Astrocyte of the spinal cord (primary cell): ENCODE data around the gene EZR.
"Not testable (repeated sequence)": the region's sequence is repeated elsewhere in the genome, so short reads cannot be mapped to it uniquely, and the experiment has no call there.

Source experiments
- DNase-seq: peaks from one replicate; pipeline ENCODE4 v3.0.0; 2011; ENCODE audit warnings: low read depth, low spot score
- H3K4me3 ChIP-seq: 2 replicates; pipeline ENCODE4 v1.5.1; 2011; ENCODE audit warnings: low read depth, mild to moderate bottlenecking, low read length, moderate library complexity
- in situ Hi-C: cut with HindIII; loops from 2 replicates; pipeline ENCODE4 v1.10.0; 2017; ENCODE audit warnings: low sequenced_read_pairs
- TF ChIP-seq, protein P1 (sequence below): IDR thresholded peaks from 2 replicates; pipeline ENCODE4 v1.5.1; 2012; ENCODE audit warnings: low read depth, mild to moderate bottlenecking, low read length, inconsistent platforms

EZR gene

GRCh38 chr6:158841358-158841757, 22.2 kb upstream of the EZR start:
- in situ Hi-C loops = no loop called here
- no peak overlapping the region for H3K4me3 ChIP-seq
- TF ChIP-seq, protein P1, sequence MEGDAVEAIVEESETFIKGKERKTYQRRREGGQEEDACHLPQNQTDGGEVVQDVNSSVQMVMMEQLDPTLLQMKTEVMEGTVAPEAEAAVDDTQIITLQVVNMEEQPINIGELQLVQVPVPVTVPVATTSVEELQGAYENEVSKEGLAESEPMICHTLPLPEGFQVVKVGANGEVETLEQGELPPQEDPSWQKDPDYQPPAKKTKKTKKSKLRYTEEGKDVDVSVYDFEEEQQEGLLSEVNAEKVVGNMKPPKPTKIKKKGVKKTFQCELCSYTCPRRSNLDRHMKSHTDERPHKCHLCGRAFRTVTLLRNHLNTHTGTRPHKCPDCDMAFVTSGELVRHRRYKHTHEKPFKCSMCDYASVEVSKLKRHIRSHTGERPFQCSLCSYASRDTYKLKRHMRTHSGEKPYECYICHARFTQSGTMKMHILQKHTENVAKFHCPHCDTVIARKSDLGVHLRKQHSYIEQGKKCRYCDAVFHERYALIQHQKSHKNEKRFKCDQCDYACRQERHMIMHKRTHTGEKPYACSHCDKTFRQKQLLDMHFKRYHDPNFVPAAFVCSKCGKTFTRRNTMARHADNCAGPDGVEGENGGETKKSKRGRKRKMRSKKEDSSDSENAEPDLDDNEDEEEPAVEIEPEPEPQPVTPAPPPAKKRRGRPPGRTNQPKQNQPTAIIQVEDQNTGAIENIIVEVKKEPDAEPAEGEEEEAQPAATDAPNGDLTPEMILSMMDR = no peak
- no peak for DNase-seq

- TF ChIP-seq, protein P1 = no peak
- DNase-seq = no peak
- in situ Hi-C loops = no loop called here
Measured at GRCh38 chr6:158840465-158840864, 21.3 kb upstream of the EZR start.

GRCh38 chr6:158839796-158840195, 20.6 kb upstream of the EZR start:
- TF ChIP-seq, protein P1 = no peak
- no peak for DNase-seq
- in situ Hi-C loops = no loop called here
- H3K4me3 ChIP-seq = no peak overlapping the region

More at GRCh38 chr6:158840465-158840864, 21.3 kb upstream of the EZR start:
- H3K4me3 ChIP-seq = no peak overlapping the region

- DNase-seq, in situ Hi-C loops, H3K4me3 ChIP-seq: not testable (repeated sequence)
Measured at GRCh38 chr6:158838790-158839189, 19.6 kb upstream of the EZR start.

DNA sequence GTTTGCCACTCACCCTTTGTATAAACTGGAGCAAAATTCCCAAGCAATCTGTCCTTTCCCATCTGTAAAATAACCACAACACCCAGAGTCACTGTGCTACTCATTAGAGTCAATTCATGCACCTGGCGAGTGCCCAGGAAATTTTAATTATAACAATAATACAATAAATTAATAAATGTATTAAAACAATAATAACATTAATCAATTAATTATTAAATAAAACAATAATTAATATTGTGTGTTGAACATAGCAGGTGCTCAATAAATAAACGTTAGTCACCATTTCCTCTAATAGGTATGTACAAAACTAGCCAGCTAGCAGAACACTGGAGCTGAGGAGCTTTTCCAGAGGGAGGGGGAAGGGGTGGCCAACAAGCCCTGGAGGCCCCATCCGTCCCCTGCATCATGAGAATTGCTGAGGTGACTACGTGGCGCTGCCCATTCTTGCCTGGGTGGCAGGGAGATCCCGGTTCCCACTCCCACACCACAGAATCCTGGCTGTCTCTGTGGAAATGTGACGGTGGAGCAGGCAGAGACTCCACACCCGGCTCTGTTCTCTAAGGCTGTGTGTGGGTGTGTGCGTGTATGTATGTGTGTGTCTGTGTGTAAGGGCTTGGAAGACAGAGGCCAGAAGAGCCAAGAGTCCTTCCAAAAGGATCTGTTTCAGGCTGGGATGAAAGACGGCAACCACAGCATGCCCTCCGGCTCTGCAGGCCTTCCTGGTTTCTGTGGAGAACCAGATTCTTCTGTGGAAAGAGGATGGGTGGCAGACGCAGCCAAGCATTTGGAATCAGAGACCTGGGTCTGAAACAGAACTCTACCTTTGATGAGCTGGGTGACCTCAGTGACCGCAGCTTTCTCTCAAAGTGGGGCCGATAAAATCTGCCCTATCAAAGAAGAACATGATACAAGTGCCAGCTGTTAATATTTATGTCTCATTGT, 18.8 kb upstream of the EZR start:
- DNase-seq = no peak
- H3K4me3 ChIP-seq = no peak overlapping the region
- TF ChIP-seq, protein P1 = no peak
- in situ Hi-C loops = no loop called here

DNA sequence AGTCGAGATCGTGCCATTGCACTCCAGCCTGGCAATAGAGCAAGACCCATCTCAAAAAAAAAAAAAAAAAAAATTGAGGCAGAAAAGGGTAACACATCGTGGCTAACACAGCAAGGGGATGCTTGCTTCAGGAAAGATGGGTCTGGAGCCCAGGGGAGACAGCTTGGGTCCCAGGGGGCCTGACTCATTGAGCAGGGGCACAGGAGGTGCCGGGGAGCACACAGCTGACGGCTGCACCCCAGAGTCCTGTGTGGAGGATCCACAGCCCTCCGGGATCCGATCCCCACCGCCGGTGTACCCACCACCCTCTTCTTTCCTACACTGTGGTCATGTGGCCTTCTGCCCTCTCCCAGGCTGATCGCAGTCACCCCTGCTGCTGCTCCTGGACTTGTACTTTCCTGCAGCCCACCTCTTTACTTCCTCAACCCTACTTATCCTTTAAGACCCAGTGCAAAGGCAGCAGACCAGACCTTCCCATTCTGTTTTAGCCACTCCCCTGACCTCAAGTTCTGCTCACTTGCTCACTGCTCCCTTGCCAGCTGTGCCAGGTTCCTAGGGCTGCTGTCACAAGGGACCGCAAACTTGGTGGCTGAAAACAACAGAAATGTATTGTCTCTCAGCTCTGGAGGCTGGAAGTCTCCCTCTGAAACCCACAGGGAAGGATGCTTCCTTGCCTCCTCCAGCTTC, 17.6 kb upstream of the EZR start:
- DNase-seq = no peak
- in situ Hi-C loops = no loop called here
- H3K4me3 ChIP-seq = no peak overlapping the region
- TF ChIP-seq, protein P1 = no peak

- in situ Hi-C loops = no loop called here
- DNase-seq = no peak
- H3K4me3 ChIP-seq = no peak overlapping the region
- TF ChIP-seq, protein P1 = no peak
Measured at GRCh38 chr6:158835616-158836221, 16.6 kb upstream of the EZR start.
